GM12878 (cell line): ENCODE results near the gene OSGEPL1. TPM values are rescaled to one million over a fixed set of nuclear protein-coding genes. Genes with fewer than 3 reads are reported as not detected.
A peak's percentile ranks its signal among the peaks of the same experiment; 100 is the strongest.

Experiments used
- ASH2L ChIP-seq: fragments of 300-600, 200-600 bp; sonication (generic); IDR thresholded peaks from 2 replicates; pipeline ENCODE4 v1.6.1; 2017; ENCODE audit warnings: low read depth, mild to moderate bottlenecking, borderline replicate concordance
- CBFB ChIP-seq: IDR thresholded peaks from 2 replicates; pipeline ENCODE4 v1.6.1; 2016; ENCODE audit warnings: antibody characterized with exemption, low read depth
- CHD2 ChIP-seq: IDR thresholded peaks from 2 replicates; pipeline ENCODE4 v1.6.1; 2011; ENCODE audit warnings: low read depth, low read length, improper control_type of control experiment, borderline replicate concordance
- HCFC1 ChIP-seq: fragments of 150-350 bp; IDR thresholded peaks from 2 replicates; pipeline ENCODE4 v1.6.1; 2014; ENCODE audit warnings: low read length
- HDAC6 ChIP-seq: fragments of 200-600 bp; sonication (generic); IDR thresholded peaks from one replicate; pipeline ENCODE4 v1.8.0; 2017; ENCODE audit warnings: antibody characterized with exemption; ENCODE audit not compliant: unreplicated experiment
- IKZF2 ChIP-seq, 2 experiments: fragments of 450-650 bp; IDR thresholded peaks; 2 replicates each; pipeline ENCODE4 v1.6.1; 2017; ENCODE audit warnings: mild to moderate bottlenecking in 2 of 2, moderate library complexity in 2 of 2
- IRF5 ChIP-seq: fragments of 450-650 bp; IDR thresholded peaks from 2 replicates; pipeline ENCODE4 v1.6.1; 2017; ENCODE audit warnings: borderline replicate concordance
- JUND ChIP-seq: IDR thresholded peaks from 2 replicates; pipeline ENCODE4 v1.6.1; 2012; ENCODE audit warnings: low read depth, mild to moderate bottlenecking, low read length, improper control_type of control experiment, moderate library complexity
- MTA2 ChIP-seq: fragments of 450-650 bp; IDR thresholded peaks from 2 replicates; pipeline ENCODE4 v1.6.1; 2016; ENCODE audit warnings: low read depth, mild to moderate bottlenecking, moderate library complexity
- MTA3 ChIP-seq: IDR thresholded peaks from 2 replicates; pipeline ENCODE4 v1.6.1; 2012; ENCODE audit warnings: low read length, inconsistent platforms, borderline replicate concordance
- NFIC ChIP-seq: IDR thresholded peaks from 2 replicates; pipeline ENCODE4 v1.6.1; 2012; ENCODE audit warnings: low read depth, mild to moderate bottlenecking, inconsistent platforms, low read length, moderate library complexity
- NFXL1 ChIP-seq: fragments of 450-650 bp; IDR thresholded peaks from 2 replicates; pipeline ENCODE4 v1.6.1; 2017; ENCODE audit warnings: antibody characterized with exemption, mild to moderate bottlenecking, borderline replicate concordance
- NR2C1 ChIP-seq: fragments of 450-650 bp; IDR thresholded peaks from 2 replicates; pipeline ENCODE4 v1.6.1; 2017; ENCODE audit warnings: antibody characterized with exemption, mild to moderate bottlenecking, moderate library complexity
- NR2C2 ChIP-seq: IDR thresholded peaks from 2 replicates; pipeline ENCODE4 v1.6.1; 2011; ENCODE audit warnings: borderline replicate concordance, low read depth; ENCODE audit not compliant: control insufficient read depth, insufficient read length
- NRF1 ChIP-seq: conservative IDR thresholded peaks from 2 replicates; pipeline ENCODE4 v1.6.1; 2011; ENCODE audit warnings: mild to moderate bottlenecking, low read depth, low read length, improper control_type of control experiment
- PML ChIP-seq: IDR thresholded peaks from 2 replicates; pipeline ENCODE4 v1.6.1; 2012; ENCODE audit warnings: low read length, inconsistent platforms
- RAD51 ChIP-seq: fragments of 450-650 bp; IDR thresholded peaks from 2 replicates; pipeline ENCODE4 v1.6.1; 2016; ENCODE audit warnings: moderate library complexity, mild to moderate bottlenecking, inconsistent platforms
- RBBP5 ChIP-seq: fragments of 200-600 bp; sonication (generic); conservative IDR thresholded peaks from 2 replicates; pipeline ENCODE4 v1.6.1; 2016
- SMAD5 ChIP-seq: IDR thresholded peaks from 2 replicates; pipeline ENCODE4 v1.6.1; 2016; ENCODE audit warnings: antibody characterized with exemption, low read depth
- SP1 ChIP-seq: IDR thresholded peaks from one replicate; pipeline ENCODE4 v1.6.1; 2011; ENCODE audit warnings: low read depth, low read length
- TBL1XR1 ChIP-seq: IDR thresholded peaks from 2 replicates; pipeline ENCODE4 v1.6.1; 2012; ENCODE audit warnings: low read depth, low read length, improper control_type of control experiment
- TCF12 ChIP-seq: IDR thresholded peaks from 2 replicates; pipeline ENCODE4 v1.6.1; 2011; ENCODE audit warnings: low read depth, mild to moderate bottlenecking, low read length
- ZNF217 ChIP-seq: fragments of 450-650 bp; IDR thresholded peaks from 2 replicates; pipeline ENCODE4 v1.6.1; 2017; ENCODE audit warnings: antibody characterized with exemption, mild to moderate bottlenecking
- ZNF384 ChIP-seq: IDR thresholded peaks from 2 replicates; pipeline ENCODE4 v1.6.1; 2012; ENCODE audit warnings: low read depth, mild to moderate bottlenecking, low read length, improper control_type of control experiment, borderline replicate concordance
- polyA plus RNA-seq, 11 experiments: library from polyadenylated mRNA; depleted of rRNA in 4 of 11; unstranded in 6 of 11; stranded (reverse) in 5 of 11; fragments of >200 nt; fragmentation: Nextera tagmentation in 4 of 11; fragmentation: Illumina TruSeq in 1 of 11; extraction: Ambion mirVana in 4 of 11; extraction: Trizol in 1 of 11; gene quantifications; 1 replicate in 1 of 11; 2 replicates in 10 of 11; pipeline versions ENCODE4 v1.2.1 to v1.2.3, GENCODE V29; 2011 to 2016; ENCODE audit warnings: inconsistent platforms in 2 of 11, missing spikeins in 2 of 11, low read depth in 1 of 11
- total RNA-seq, 4 experiments: library from RNA; depleted of rRNA in 3 of 4; stranded (reverse); fragments of >200 nt in 3 of 4; fragmentation: Illumina TruSeq in 1 of 4; extraction: Trizol in 1 of 4; gene quantifications; 2 replicates each; pipeline versions ENCODE4 v1.2.1 to v1.2.3, GENCODE V29; 2013 to 2021
- TF ChIP-seq, protein P1 (sequence below): fragments of 450-650 bp; IDR thresholded peaks from 2 replicates; pipeline ENCODE4 v1.6.1; 2017; ENCODE audit warnings: mild to moderate bottlenecking, moderate library complexity

The OSGEPL1 gene
- total and polyA plus RNA-seq, 10 of the 15 experiments (the other 5 are each of a cell fraction or from before 2014, with no cell fraction given), result 6.7 to 18.0 (median 9.4) TPM

DNA sequence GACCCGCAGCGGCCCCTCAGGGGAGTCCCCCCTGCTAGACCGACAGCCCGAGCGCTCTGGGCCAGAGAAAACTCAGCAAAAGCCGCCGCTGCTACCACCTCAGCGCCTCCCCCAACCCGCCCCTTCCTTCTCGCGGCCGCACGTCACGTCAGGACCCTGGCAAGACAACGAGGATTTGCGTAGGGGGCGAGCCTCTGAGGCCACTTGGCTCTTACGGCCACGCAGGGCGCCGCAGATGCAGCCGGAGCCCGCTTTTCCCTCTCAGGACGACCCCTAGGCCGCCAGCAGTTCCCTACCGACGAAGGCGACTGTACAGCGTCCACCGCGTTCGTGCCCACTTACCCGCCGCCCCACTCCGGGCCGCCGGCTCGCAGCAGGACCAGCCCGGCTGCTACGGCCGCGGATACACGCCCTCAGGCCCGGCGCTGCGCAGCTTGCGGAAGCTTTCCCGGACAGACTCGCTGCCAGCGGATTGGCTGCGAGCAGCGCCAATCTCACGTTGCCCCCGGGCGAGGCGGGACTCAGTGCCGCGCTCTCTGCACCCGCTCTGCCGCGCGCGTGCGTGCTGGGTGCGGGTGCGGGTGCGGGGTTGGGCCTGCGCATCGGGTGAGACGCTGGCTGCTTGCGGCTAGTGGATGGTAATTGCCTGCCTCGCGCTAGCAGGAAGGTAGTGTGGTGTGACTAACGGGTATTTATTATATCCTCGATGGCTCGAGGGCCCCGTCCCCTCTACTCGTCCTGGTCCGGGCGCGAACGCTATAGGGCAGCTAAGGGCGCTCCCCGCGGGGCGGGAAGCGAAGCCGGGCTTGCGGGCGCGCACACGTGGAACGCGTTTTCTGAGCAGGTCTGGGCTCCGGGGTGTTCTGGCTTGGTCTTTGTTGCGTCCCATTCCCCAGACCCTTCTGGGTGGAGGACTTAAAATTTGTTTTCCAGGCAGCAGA, 21.6 kb upstream of the OSGEPL1 start, which contains the start of the genes ORMDL1 and PMS1 (continued):
- TF ChIP-seq, protein P1, sequence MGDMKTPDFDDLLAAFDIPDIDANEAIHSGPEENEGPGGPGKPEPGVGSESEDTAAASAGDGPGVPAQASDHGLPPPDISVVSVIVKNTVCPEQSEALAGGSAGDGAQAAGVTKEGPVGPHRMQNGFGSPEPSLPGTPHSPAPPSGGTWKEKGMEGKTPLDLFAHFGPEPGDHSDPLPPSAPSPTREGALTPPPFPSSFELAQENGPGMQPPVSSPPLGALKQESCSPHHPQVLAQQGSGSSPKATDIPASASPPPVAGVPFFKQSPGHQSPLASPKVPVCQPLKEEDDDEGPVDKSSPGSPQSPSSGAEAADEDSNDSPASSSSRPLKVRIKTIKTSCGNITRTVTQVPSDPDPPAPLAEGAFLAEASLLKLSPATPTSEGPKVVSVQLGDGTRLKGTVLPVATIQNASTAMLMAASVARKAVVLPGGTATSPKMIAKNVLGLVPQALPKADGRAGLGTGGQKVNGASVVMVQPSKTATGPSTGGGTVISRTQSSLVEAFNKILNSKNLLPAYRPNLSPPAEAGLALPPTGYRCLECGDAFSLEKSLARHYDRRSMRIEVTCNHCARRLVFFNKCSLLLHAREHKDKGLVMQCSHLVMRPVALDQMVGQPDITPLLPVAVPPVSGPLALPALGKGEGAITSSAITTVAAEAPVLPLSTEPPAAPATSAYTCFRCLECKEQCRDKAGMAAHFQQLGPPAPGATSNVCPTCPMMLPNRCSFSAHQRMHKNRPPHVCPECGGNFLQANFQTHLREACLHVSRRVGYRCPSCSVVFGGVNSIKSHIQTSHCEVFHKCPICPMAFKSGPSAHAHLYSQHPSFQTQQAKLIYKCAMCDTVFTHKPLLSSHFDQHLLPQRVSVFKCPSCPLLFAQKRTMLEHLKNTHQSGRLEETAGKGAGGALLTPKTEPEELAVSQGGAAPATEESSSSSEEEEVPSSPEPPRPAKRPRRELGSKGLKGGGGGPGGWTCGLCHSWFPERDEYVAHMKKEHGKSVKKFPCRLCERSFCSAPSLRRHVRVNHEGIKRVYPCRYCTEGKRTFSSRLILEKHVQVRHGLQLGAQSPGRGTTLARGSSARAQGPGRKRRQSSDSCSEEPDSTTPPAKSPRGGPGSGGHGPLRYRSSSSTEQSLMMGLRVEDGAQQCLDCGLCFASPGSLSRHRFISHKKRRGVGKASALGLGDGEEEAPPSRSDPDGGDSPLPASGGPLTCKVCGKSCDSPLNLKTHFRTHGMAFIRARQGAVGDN, result 0 out of 2 replicates have a peak, but pooled peaks have one; percentile 62
- TF ChIP-seq RBBP5 (no peak), TCF12 (no peak), MTA2 (peak; percentile 31; the same call in 1 of the 2 replicates), HCFC1 (peak; percentile 55), HDAC6 (peak; percentile 76), ZNF217 (peak; percentile 18; the same call in 1 of the 2 replicates), MTA3 (no peak), CBFB (peak; percentile 16; the same call in 1 of the 2 replicates), NFIC (no peak; the same call in 1 of the 2 replicates), NR2C1 (peak; percentile 87), PML (peak; percentile 99), IRF5 (peak; percentile 85), ZNF384 (no peak), JUND (peak; percentile 10; the same call in 1 of the 2 replicates), NR2C2 (no peak), NRF1 (peak; percentile 74), SP1 (peak; percentile 91), IKZF2 (IDR thresholded peaks at IDR 0.05) (no peak), NFXL1 (no peak), RAD51 (no peak), CHD2 (peak; percentile 89), SMAD5 (peak; percentile 43; the same call in 1 of the 2 replicates), TBL1XR1 (peak; percentile 6; the same call in 1 of the 2 replicates), ASH2L (0 out of 2 replicates have a peak, but pooled peaks have one; percentile 62)
